Heart left ventricle (tissue), 16 donors: ENCODE data around the gene ZNG1A. TPM values are rescaled to one million over a fixed set of nuclear protein-coding genes. Genes with fewer than 3 reads are reported as not detected.
A peak's percentile ranks its signal among the peaks of the same experiment; 100 is the strongest.
"Not testable (repeated sequence)": the region's sequence is repeated elsewhere in the genome, so short reads cannot be mapped to it uniquely, and the experiment has no call there.

Experiments used
- ATAC-seq, 4 donors: fragments of 200-7000 bp; cut with Tn5 transposase; one replicate each; pipeline ENCODE4 v1.9.1; 2020 to 2022; ENCODE audit warnings: moderate library complexity in 4 of 4, mild to moderate bottlenecking in 3 of 4, moderate number of reproducible peaks in 1 of 4
- DNase-seq, 5 donors: peaks; one replicate each; pipeline ENCODE4 v3.0.0-alpha.2; 2020
- H3K27ac ChIP-seq, 12 donors: fragments of 200-600 bp; sonication (generic) in 4 of 12; one replicate each; pipeline versions ENCODE4 v1.5.0 to v1.8.0; 2016 to 2022; ENCODE audit warnings: mild to moderate bottlenecking in 2 of 12
- H3K27me3 ChIP-seq, 9 donors: fragments of 200-600 bp; sonication (generic) in 2 of 9; one replicate each; pipeline versions ENCODE4 v1.5.1 to v1.8.0; 2016 to 2022; ENCODE audit warnings: mild to moderate bottlenecking in 3 of 9
- H3K36me3 ChIP-seq, 9 donors: fragments of 200-600 bp; sonication (generic) in 2 of 9; one replicate each; pipeline versions ENCODE4 v1.5.0 to v1.8.0; 2018 to 2022; ENCODE audit warnings: mild to moderate bottlenecking in 2 of 9
- H3K4me1 ChIP-seq, 12 donors: fragments of 200-600 bp; sonication (generic) in 4 of 12; one replicate each; pipeline versions ENCODE4 v1.5.0 to v1.8.0; 2016 to 2022; ENCODE audit warnings: mild to moderate bottlenecking in 3 of 12
- H3K4me3 ChIP-seq, 12 donors: fragments of 200-600 bp; sonication (generic) in 4 of 12; one replicate each; pipeline versions ENCODE4 v1.5.0 to v1.8.0; 2017 to 2022; ENCODE audit warnings: mild to moderate bottlenecking in 9 of 12, moderate library complexity in 4 of 12
- H3K9me3 ChIP-seq, 12 donors: fragments of 200-600 bp; sonication (generic) in 4 of 12; one replicate each; pipeline versions ENCODE4 v1.5.0 to v1.8.0; 2016 to 2022; ENCODE audit warnings: mild to moderate bottlenecking in 1 of 12
- CTCF ChIP-seq, 12 donors: fragments of 200-600 bp; sonication (generic) in 4 of 12; IDR thresholded peaks; one replicate each; pipeline versions ENCODE4 v1.5.0 to v1.8.0; 2018 to 2022; ENCODE audit warnings: antibody characterized with exemption in 12 of 12, mild to moderate bottlenecking in 5 of 12
- POLR2A ChIP-seq, 2 donors: fragments of 450-650 bp; IDR thresholded peaks; one replicate each; pipeline ENCODE4 v1.6.1; 2017; ENCODE audit warnings: antibody characterized with exemption in 2 of 2, mild to moderate bottlenecking in 2 of 2, moderate library complexity in 2 of 2
- WGBS, 4 donors: extraction: QIAGEN DNeasy Blood & Tissue Kit in 2 of 4; methylation state at CpG; one replicate each; pipeline versions ENCODE4 v1.1.5 to v1.1.7; 2013 to 2018; 5-methylcytosine and 5-hydroxymethylcytosine counted together
- intact Hi-C, 10 donors: fragments of 100-400 bp; cut with DNase I; formaldehyde crosslinking; loops; one replicate each; pipeline versions ENCODE4 v1.11.1 to v1.14.2; 2022
- polyA plus RNA-seq, 2 donors: library from polyadenylated mRNA; stranded (reverse); fragments of 200-250 nt; gene quantifications; one replicate each; pipeline ENCODE4 v1.2.3, GENCODE V29; 2013
- total RNA-seq, 9 donors: library from RNA; depleted of rRNA in 2 of 9; stranded (reverse); fragments of >200 nt in 2 of 9; fragmentation: NEBNext Ultra II Directional in 3 of 9; extraction: Animal tissue kit (Norgen Biotek cat#: 25700) in 3 of 9; gene quantifications; one replicate each; pipeline versions ENCODE4 v1.1.0 to v1.2.4, GENCODE V29; 2016 to 2023
- donor health status: ischemic (EF 13 %, LVEDD 7.1; RV severe dilation, severe dysfunction).
- donor health status: healthy with polysubstance abuse.
- donor health status: DM: no; HTN: yes; CAD: no.
- donor health status: DM: no; HTN: no; CAD: no.
- donor health status: ischemic (EF 25% LVEDD 6.9; RV normal size, moderate dysfunction).
- donor health status: ischemic (EF 25% LVEDD 5.7; RV mildly dilated, moderate dysfunction).
- donor health status: healthy.
- donor health status: DM: yes; HTN: yes; CAD: no.
- donor health status: ischemic (EF 35%, LVEDD 5.7; RV mildly dilated, moderate dysfunction).
- donor health status: nonischemic (EF 11% LVEDD 7.7; RV severe dilation, severe dysfunction).
- donor health status: DM: yes; HTN: yes; CAD: no.
- donor health status: PGD.
- donor health status: ischemic (EF 29% LVEDD 5.4; RV normal size, mild dysfunction).
- donor health status: nonischemic (EF 23%, LVEDD 6.1; RV moderate dilation, normal function).

Gene ZNG1A
- total and polyA plus RNA-seq, 11 donors: 8.1 to 55.6 (median 20.6) TPM

- WGBS, 4 donors: 62 to 82% (median 75%) methylated on average over 3 of the region's 3 CpGs
- peaks cover 0 to 3% (median 0%) of the 10 kb centered on the region in 12 donors for H3K9me3 ChIP-seq
- no peak for TF ChIP-seq POLR2A (IDR thresholded peaks at IDR 0.05)
- TF ChIP-seq CTCF (IDR thresholded peaks at IDR 0.05): no peak
- intact Hi-C loops: loop anchor here in 1 of 10 donors (10.0 kb wide), 1 partner anchor 52 kb away; no protein-coding TSS in a partner anchor
- peak overlapping the region in 2 of 12 donors; percentile 16 to 84 for H3K27ac ChIP-seq
- no peak for DNase-seq
- peaks cover 0 to 83% (median 0%) of the 10 kb centered on the region in 12 donors for H3K4me1 ChIP-seq
- ATAC-seq: no peak
- H3K27me3 ChIP-seq: peaks cover 0 to 10% (median 0%) of the 10 kb centered on the region in 9 donors
- peak overlapping the region in 1 of 12 donors; percentile 33 for H3K4me3 ChIP-seq
- H3K36me3 ChIP-seq: no peaks in the 10 kb centered on the region
These were observed 44.3 kb upstream of the ZNG1A start for GRCh38 chr9:223152-223551.

- 61 to 69% (median 65%) methylated on average over 6 of the region's 6 CpGs for WGBS, 4 donors
- Histone ChIP-seq H3K9me3 (no peaks in the 10 kb centered on the region), H3K27me3 (peaks cover 0 to 17% (median 3%) of the 10 kb centered on the region in 9 donors), H3K27ac (peak overlapping the region in 3 of 12 donors; percentile 13 to 84 (median 16)), H3K36me3 (no peaks in the 10 kb centered on the region), H3K4me3 (peak overlapping the region in 1 of 12 donors; percentile 33), H3K4me1 (peaks cover 0 to 87% (median 0%) of the 10 kb centered on the region in 12 donors)
- no peak for TF ChIP-seq CTCF (IDR thresholded peaks at IDR 0.05)
- ATAC-seq: no peak
- DNase-seq: no peak
- intact Hi-C loops: loop anchor here in 1 of 10 donors (10.0 kb wide), 1 partner anchor 53 kb away; no protein-coding TSS in a partner anchor
These were observed 43.3 kb upstream of the ZNG1A start for GRCh38 chr9:221989-222776.

GRCh38 chr9:219670-220365 lies 41.0 kb upstream of the ZNG1A start:
- intact Hi-C loops: loop anchor here in 1 of 10 donors (10.0 kb wide), 1 partner anchor 55 kb away; no protein-coding TSS in a partner anchor
- no peaks in the 10 kb centered on the region for H3K9me3 ChIP-seq
- peak overlapping the region in 1 of 12 donors; percentile 56 for H3K27ac ChIP-seq
- H3K4me3 ChIP-seq: no peak overlapping the region
- DNase-seq (peak in 1 of 5 donors; percentile 38), ATAC-seq (peak in 1 of 4 donors; percentile 26)
- H3K4me1 ChIP-seq: peaks cover 0 to 87% (median 4%) of the 10 kb centered on the region in 12 donors
- TF ChIP-seq POLR2A (IDR thresholded peaks at IDR 0.05): no peak
- no peak for TF ChIP-seq CTCF (IDR thresholded peaks at IDR 0.05)
- no peaks in the 10 kb centered on the region for H3K36me3 ChIP-seq
- H3K27me3 ChIP-seq: peaks cover 0 to 40% (median 24%) of the 10 kb centered on the region in 9 donors
- 67 to 82% (median 75%) methylated on average over 7 of the region's 7 CpGs for WGBS, 4 donors

- DNase-seq, H3K9me3 ChIP-seq, H3K4me3 ChIP-seq, intact Hi-C loops, ATAC-seq, H3K36me3 ChIP-seq: not testable (repeated sequence)
- Histone ChIP-seq H3K4me1 (peaks cover 0 to 83% (median 4%) of the 10 kb centered on the region in 12 donors), H3K27ac (peak overlapping the region in 1 of 12 donors; percentile 56), H3K27me3 (peaks cover 0 to 48% (median 26%) of the 10 kb centered on the region in 9 donors)
- 88 to 91% (median 90%) methylated on average over 7 of the region's 7 CpGs for WGBS, 4 donors
These were observed 40.2 kb upstream of the ZNG1A start for GRCh38 chr9:219036-219435.
